ENCODE data around the gene SETD7. TPM values are rescaled to one million over a fixed set of nuclear protein-coding genes. Genes with fewer than 3 reads are reported as not detected.
A peak's percentile ranks its signal among the peaks of the same experiment; 100 is the strongest.

The SETD7 gene
- total RNA-seq, 2 donors from 2014 or later = 51.8 to 69.5 TPM

GRCh38 chr4:139560406-139561104 is 4.5 kb upstream of the SETD7 start:
- Histone ChIP-seq H3K36me3 (no peaks in the 10 kb centered on the region), H3K9me3 (no peaks in the 10 kb centered on the region), H3K4me1 (peaks cover 0 to 34% of the 10 kb centered on the region in 2 donors), H3K27me3 (no peaks in the 10 kb centered on the region), H3K4me3 (no peak overlapping the region), H3K27ac (peak overlapping the region; percentile 21 to 37)
- TF ChIP-seq CTCF (IDR thresholded peaks at IDR 0.05) = no peak
- no peak for DNase-seq (ENCODE audit: low spot score)

- Histone ChIP-seq H3K4me3 (no peak overlapping the region), H3K36me3 (no peaks in the 10 kb centered on the region), H3K27me3 (no peaks in the 10 kb centered on the region), H3K4me1 (peaks cover 0 to 34% of the 10 kb centered on the region in 2 donors), H3K9me3 (no peaks in the 10 kb centered on the region), H3K27ac (peak overlapping the region in 1 of 2 donors; percentile 21)
- DNase-seq (ENCODE audit: low spot score) = no peak
- TF ChIP-seq CTCF (IDR thresholded peaks at IDR 0.05) = no peak
Measured at GRCh38 chr4:139559687-139560086, 3.7 kb upstream of the SETD7 start.

GRCh38 chr4:139559089-139559479 is 3.1 kb upstream of the SETD7 start:
- H3K4me3 ChIP-seq = no peak overlapping the region
- H3K4me1 ChIP-seq = peaks cover 0 to 38% of the 10 kb centered on the region in 2 donors
- no peak for TF ChIP-seq CTCF (IDR thresholded peaks at IDR 0.05)
- no peak overlapping the region for H3K27ac ChIP-seq
- no peaks in the 10 kb centered on the region for H3K9me3 ChIP-seq
- no peaks in the 10 kb centered on the region for H3K36me3 ChIP-seq
- H3K27me3 ChIP-seq = no peaks in the 10 kb centered on the region
- DNase-seq (ENCODE audit: low spot score) = no peak

- no peak for DNase-seq (ENCODE audit: low spot score)
- no peak overlapping the region for H3K27ac ChIP-seq
Measured at GRCh38 chr4:139558235-139559088, 2.4 kb upstream of the SETD7 start.

GRCh38 chr4:139557556-139558110 is 1.6 kb upstream of the SETD7 start:
- Histone ChIP-seq H3K4me1 (peaks cover 0 to 52% of the 10 kb centered on the region in 2 donors), H3K27ac (peak overlapping the region; percentile 94 to 98), H3K4me3 (peak overlapping the region in 1 of 2 donors; percentile 80), H3K9me3 (no peaks in the 10 kb centered on the region), H3K27me3 (no peaks in the 10 kb centered on the region), H3K36me3 (no peaks in the 10 kb centered on the region)
- no peak for DNase-seq (ENCODE audit: low spot score)
- TF ChIP-seq CTCF (IDR thresholded peaks at IDR 0.05) = no peak

More at GRCh38 chr4:139558235-139559088, 2.4 kb upstream of the SETD7 start:
- H3K9me3 ChIP-seq = no peaks in the 10 kb centered on the region
- no peak overlapping the region for H3K4me3 ChIP-seq
- no peaks in the 10 kb centered on the region for H3K27me3 ChIP-seq
- no peaks in the 10 kb centered on the region for H3K36me3 ChIP-seq
- TF ChIP-seq CTCF (IDR thresholded peaks at IDR 0.05) = no peak
- peaks cover 0 to 44% of the 10 kb centered on the region in 2 donors for H3K4me1 ChIP-seq
